GM18870 (cell line): Measurements from ENCODE around the gene SMAD4.
"Not testable (repeated sequence)": the region's sequence is repeated elsewhere in the genome, so short reads cannot be mapped to it uniquely, and the experiment has no call there.

Source experiments
- ATAC-seq: cut with Tn5 transposase; IDR thresholded peaks from one replicate; pipeline ENCODE4 v1.9.1; 2021; ENCODE audit warnings: moderate library complexity; ENCODE audit not compliant: unreplicated experiment

Gene SMAD4

DNA sequence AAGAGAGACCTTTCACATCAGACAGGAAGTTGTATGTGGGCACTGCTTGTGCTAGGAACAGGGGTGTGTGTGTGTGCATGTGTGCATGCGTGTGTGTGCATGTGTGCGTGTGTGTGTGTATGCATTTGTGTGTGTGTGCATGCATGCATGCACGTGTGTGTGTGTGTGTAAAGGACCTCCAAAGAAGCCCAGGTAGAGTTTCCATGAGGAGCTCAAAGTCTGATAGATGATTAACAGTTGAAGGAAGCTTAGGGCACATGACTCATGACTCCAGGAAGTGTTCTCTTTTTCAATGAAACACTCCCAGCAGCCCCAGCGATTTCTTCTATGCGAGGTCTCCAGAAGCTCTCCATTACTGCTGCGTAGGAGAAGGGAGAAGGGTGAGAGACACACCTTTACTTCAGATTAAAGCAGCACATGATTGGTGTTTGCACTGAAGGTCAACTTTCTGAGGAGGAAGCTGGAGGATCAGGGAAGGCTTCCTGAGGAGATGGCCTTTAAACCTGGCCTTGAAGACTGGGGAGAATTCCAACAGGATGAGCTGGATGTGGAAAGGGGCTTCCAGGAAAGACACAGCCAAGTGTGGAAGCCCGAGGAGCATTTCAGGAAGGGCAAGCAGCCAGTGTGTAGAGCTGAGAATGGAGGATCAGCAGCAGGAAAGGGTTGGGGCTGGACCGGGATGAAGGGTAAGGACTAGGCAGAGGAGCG lies 77.7 kb downstream of the SMAD4 start:
- ATAC-seq = no peak

DNA sequence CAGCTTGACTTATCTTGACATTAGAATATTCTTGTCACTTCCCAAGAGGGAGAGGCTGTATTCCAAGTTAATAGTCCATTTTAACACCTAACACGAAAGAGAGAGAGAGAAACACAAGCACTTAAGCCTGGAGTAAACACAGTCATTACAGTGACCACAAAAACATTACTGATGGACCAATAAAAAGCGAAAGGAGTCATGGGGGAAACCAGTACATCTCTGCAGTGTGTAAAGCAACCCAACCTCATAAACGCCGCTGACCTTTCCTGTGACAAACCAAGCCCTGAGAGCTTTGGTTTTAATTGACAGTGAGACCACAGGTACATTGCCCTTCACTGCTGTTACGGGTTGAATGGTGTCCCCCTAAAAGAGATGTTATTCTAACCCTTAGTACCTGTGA lies 78.3 kb downstream of the SMAD4 start:
- no peak for ATAC-seq

DNA sequence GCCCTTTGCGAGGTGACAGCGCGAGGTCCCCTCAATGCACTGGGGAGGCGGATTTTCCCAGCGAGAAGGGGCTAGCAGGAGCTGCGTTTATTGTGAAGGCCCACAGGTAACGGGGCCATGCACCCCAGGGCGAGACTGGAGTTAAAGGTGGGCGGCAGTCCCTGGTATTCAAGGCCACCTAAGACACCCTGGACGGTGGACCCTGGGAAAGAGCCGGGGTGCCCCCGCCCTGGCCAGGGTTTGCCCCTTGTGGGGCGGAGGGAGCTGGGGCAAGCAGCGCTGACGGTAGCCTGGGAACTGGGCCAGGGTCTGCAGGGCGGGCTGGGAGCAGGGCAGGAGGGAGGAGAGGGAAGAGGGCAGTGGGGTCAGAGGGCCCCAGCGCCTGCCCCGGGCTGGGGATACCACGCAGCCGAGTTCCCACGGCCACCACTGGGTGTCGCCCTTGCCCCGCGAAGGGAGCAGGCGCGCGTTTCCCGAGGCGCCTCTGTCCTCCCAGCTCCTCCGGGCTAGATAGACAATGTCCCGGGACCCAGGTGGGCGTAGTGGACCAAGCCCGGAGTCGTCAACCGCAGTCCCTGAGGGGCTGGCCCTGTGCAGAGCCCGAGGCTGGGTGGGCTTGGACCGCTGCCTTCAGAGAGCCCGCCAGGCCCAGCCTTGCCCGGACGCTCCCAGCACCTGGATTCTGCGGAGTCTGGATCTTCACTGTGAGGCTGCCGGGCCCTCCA lies 80.2 kb downstream of the SMAD4 start:
- ATAC-seq = peak; percentile 52

DNA sequence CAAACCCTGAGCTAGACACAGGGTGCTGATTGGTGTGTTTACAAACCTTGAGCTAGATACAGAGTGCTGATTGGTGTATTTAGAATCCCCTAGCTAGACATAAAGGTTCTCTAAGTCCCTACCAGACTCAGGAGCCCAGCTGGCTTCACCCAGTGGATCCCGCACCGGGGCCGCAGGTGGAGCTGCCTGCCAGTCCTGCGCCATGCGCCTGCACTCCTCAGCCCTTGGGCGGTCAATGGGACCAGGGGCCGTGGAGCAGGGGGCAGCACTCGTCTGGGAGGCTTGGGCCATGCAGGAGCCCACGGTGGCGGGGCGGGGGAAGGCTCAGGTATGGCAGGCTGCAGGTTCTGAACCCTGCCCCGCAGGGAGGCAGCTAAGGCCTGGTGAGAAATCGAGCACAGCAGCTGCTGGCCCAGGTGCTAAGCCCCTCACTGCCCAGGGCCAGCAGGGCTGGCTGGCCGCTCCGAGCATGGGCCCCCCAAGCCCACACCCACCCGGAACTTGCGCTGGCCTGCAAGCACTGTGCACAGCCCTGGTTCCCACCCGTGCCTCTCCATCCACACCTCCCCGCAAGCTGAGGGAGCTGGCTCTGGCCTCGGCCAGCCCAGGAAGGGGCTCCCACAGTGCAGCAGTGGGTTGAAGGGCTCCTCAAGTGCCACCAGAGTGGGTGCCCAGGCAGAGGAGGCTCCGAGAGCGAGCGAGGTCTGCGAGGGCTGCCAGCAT lies 81.8 kb downstream of the SMAD4 start:
- not testable (repeated sequence) for ATAC-seq

DNA sequence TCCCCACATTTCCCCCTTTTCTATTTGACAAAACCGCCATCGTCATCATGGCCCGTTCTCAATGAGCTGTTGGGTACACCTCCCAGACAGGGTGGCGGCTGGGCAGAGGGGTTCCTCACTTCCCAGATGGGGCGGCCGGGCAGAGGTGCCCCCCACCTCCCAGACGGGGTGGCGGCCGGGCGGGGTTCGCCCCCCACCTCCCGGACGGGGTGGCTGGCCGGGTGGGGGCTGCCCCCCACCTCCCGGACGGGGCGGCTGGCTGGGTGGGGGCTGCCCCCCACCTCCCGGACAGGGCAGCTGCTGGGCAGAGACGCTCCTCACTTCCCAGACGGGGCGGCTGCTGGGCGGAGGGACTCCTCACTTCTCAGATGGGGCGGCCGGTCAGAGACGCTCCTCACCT lies 87.0 kb downstream of the SMAD4 start:
- not testable (repeated sequence) for ATAC-seq

DNA sequence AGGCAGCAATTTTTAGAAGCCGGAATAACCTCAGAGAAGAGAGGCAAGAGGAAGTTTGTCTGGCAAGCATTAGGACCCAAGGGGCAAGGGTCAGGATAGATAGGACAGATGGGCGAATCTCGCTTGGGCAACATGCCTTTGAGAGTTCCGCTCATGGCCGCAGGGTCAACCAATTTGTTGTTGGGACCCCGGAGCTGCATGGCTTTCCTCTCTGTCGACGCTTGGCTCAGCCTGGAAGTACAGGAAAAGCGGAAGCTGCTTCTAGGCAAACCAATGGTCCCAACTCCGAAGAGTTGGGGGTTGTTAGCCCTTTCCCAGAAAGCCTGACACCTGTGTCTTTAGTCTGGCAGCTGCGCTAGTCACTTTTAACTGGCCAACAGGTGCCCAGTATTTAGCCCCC lies 89.5 kb downstream of the SMAD4 start:
- not testable (repeated sequence) for ATAC-seq

DNA sequence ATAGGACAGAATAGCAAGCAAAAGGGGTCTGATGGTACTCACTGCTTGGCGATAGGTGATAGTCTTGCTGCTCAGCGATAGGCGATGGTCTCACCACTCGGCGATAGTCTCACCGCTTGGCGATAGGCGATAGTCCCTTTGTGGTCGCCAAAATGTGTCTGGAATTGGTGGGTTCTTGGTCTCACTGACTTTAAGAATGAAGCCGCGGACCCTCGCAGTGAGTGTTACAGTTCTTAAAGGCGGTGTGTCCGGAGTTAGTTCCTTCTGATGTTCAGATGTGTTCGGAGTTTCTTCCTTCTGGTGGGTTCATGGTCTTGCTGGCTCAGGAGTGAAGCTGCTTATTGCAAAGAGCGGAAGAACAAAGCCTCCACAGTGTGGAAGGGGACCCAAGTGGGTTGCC lies 90.0 kb downstream of the SMAD4 start:
- not testable (repeated sequence) for ATAC-seq

DNA sequence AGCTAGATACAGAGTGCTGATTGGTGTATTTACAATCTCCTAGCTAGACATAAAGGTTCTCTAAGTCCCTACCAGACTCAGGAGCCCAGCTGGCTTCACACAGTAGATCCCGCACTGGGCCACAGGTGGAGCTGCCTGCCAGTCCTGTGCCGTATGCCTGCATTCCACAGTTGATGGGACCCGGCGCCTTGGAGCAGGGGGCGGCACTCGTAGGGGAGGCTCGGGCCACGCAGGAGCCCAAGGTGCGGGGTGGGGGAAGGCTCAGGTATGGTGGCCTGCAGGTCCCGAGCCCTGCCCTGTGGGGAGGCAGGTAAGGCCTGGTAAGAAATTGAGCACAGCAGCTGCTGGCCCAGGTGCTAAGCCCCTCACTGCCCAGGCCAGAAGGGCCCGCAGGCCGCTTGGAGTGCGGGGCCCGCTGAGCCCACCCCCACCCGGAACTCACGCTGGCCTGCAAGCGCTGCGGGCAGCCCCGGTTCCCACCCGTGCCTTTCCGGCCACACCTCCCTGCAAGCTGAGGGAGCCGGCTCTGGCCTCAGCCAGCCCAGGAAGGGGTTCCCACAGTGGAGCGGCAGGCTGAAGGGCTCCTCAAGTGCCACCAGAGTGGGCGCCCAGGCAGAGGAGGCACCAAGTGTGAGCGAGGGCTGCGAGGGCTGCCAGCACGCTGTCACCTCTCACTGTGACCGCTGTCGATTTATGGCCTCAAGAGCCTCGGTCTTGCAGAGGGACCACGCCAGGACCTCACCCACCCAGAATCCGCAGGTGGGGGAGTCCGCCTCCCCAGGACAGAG lies 91.0 kb downstream of the SMAD4 start:
- no peak for ATAC-seq

DNA sequence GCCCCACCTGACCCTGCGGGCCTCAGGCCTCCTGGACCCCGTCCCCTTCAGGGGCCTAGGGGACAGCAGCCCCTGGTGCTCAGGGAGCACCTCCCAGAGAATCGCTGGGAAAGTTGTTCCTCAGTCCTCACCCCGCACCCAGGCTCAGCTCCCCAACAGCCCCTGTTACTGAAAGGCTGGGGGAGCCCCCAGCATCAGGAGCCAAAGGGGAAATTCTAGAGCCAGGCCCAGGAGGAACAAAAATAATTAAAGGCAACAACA lies 91.5 kb downstream of the SMAD4 start:
- no peak for ATAC-seq

DNA sequence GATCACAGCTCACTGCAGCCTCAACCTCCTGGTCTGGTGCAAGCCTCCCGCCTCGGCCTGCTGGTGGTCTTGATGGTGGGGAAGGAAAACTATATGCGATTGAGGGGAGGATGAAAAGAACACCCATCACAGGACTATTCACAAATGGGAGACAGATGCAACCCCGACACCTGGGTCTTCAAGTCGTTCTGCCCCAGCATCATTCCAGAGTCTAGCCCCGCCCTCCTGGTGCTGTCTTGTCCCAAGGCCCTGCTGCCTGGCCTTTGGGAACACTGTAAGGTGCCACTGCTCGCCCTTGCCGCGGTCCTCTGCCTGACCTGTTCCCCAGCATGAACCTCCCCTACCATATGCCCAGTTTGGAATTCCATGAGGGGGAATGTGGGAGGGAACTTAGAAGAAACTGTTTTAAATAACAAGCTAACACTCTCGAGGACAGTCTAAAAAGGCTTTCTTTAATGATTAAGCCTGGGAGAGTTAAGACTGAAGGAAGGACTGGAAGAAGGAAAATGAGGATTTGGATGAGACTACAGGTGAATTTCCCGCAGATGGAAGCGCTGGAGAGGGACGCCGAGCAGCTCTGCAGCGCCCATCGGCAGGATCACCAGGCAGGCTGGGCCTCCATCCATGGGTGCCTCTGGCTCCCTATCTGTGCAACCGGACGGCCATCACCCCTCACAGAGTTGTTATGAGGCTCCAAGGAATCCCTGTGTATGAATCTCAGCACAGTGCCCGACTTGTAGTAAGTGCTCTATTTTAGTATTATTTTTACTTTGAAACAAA lies 92.4 kb downstream of the SMAD4 start:
- ATAC-seq = no peak

DNA sequence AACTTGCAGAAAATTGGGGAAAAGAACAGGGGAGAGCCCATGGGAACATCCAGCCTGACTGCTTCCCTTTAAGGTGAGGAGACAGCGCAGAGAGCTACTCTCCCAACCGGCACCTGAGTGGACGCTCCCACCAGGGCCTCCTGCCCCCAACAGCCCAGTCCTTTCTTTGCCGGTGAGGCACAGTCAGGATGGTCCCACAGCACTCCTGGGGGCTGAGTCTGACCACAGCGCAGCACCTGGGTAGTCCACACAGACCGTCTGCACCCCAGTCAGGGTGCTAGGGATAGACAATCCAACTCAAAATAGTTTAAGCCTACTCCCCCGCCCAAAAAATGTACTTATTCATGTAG lies 93.0 kb downstream of the SMAD4 start:
- ATAC-seq = no peak

DNA sequence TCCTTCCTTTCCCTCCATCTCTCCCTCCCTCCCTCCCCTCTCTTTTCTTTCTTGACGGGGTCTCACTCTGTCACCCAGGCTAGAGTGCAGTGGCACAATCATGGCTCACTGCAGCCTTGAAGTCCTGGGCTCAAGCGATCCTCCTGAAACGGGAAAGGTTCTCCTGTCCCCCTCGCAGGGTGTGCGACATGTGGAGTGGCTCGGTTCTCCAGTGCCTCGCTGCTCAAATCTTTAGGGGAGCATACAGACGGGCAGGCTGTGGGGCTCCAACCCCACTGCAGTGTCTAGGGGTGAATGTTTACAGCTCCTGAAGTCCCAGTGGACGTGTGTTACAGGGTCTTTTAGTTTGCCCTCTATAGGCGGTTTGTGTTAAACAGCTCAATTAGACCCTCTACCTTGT lies 93.5 kb downstream of the SMAD4 start:
- ATAC-seq = no peak

DNA sequence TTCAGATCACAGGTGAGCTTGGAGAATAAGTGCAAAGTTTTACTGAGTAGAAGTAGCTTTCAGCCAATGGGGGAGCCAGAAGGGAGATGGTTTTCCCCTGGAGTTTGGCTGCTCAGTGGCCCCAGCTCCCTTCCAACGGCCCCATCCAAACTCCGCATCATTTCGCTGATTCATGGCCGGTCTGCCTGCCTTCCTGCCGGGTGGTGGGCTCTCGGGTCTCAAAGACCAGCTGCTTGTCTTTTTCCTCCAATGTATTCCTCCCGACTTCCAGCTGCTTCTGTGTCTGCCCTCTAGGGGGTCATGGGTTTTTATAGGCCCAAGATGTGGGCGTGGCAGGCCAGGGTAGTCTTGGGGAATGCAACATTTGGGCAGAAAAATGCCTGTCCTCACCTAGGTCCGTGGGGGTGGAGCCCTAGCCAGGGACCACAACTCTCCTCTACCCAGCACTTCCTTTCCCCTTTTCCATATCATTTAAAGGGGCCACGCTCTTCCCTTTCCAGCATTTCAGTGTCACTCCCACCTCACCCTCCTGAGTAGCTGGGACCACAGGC lies 94.0 kb downstream of the SMAD4 start:
- ATAC-seq = no peak

DNA sequence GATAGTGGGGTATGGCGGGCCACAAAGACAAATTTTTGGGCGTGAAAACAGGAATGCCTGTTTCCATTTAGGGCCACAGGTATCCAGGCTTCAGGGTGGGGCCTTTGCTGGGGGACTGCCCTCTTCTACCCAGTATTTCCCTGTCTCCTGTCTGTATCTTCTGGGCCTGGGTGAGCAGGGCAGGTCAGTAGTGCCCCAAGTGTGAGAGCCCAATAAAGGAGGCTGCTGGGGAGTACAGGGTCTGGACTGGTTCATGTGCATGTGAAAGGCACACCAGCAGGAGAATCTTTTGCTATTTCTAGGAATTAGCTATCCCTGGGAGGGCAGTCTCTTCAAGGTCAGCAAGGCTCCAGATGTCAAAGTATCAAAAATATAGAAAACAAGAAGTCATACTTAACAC lies 96.0 kb downstream of the SMAD4 start:
- ATAC-seq = no peak

DNA sequence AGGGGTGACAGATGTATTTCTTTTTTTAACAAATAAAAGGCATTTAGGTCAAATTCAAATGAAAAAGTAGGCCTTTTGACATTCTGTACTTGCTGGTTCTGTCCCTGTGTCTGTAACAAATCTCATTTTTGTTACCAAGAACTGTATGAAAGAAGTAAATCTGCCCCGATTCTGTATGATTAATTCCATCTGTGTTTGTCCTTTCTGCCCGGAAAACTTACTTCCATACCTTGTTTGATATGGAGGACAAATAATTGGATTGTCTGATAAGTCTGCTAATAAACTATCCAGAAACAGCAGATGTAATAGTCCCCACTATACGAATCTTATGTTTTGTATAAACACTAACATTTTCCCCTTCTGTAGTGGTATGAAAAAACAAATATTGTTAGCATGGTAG lies 97.7 kb downstream of the SMAD4 start:
- no peak for ATAC-seq

DNA sequence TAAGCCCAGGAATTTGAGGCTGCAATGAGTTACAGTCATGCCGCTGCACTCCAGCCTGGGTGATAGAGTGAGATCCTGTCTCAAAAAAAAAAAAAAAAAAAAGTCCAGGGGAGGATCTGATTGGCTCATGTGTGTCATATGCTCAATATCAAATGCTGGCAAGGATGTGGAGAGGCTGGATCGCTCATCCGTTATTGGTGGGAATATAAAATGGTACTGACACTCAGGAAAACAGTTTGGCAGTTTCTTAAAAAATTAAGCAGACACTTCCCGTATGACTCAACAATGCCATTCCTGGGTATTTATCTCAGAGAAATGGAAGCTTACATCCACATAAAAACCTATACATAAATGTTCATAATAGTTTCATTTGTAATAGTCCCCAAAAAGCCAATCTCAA lies 98.5 kb downstream of the SMAD4 start:
- ATAC-seq = no peak

DNA sequence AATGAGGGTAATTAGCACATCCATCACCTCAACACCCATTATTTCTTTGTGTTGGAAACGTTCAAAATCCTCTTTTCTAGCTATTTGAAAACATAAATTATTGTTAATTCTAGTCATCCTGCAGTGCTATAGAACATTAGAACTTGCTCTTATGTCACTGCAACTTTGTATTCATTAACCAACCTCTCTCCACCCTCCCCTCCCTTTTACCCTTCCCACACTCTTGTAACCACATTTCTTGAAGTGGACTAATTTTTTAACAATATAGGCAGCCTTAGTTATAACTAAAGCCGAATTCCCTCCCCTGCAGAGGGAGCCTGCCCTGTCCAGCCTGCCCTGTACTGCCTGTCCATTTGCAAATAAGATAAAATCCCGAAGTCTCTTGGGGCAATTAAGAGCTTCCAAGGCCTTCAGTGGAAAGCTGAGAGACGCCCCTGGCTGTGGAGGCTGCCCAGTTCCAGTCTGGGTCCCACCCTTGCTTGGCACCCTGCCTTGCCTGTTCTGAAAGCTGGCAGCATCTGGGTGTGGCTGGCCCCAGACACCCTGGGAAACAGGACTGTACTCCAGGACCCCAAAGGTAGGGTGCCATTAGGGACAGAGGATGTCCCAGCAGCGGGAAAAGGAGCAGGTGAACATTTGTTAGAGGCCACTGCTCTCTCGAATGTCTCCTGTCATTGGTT lies 102.4 kb downstream of the SMAD4 start:
- no peak for ATAC-seq

DNA sequence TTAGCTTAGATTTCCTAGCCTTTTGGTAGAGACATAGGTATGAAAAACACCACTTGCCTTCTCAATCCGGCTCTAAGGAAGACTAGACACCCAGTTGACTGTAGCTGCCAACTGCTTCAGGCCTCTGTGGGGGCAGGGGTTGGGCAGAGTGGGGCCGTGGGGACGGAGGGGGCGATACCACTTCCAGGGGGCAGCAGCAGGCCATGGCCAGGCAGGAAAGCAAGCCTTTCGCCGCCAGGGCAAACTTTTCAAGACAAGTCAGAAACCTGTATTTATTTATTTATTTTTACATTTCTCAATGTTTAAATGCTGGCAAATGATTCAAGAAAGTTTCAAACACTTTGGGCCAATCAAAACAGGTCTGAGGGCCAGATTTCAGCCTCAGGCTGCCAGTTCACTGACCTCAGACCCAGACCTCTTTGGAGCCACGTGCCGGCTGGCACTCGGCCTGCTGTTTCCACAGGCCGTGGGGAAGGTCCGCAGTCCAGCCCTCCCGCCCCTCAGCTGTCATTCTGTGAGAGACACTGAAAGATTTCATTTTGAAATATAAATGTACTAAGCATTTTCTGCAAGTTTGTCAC lies 103.7 kb downstream of the SMAD4 start:
- no peak for ATAC-seq
